ENCODE data around the gene FUT3. TPM values are rescaled to one million over a fixed set of nuclear protein-coding genes. Genes with fewer than 3 reads are reported as not detected.

FUT3 gene
- total RNA-seq, 2 donors from 2014 or later: not detected

Other genes with a start within 250 kb of the FUT3 start
- gene SAFB2, start 228.7 kb downstream of the FUT3 start, total RNA-seq: 10 to 100 TPM; 50.9 to 57.3 TPM
- gene SAFB, start 228.4 kb downstream of the FUT3 start, total RNA-seq: 10 to 100 TPM; 49.4 to 50.5 TPM
- gene MICOS13, start 170.9 kb downstream of the FUT3 start, total RNA-seq: 10 to 100 TPM; 54.1 to 54.4 TPM
- 1 to 10 TPM; 3.8 to 4.0 TPM for gene HSD11B1L, start 170.4 kb downstream of the FUT3 start, total RNA-seq
- gene RPL36, start 161.2 kb downstream of the FUT3 start, total RNA-seq: 100 to 1,000 TPM; 525 to 575 TPM
- 10 to 100 TPM; 34.8 to 40.4 TPM for gene LONP1, start 131.3 kb downstream of the FUT3 start, total RNA-seq
- not detected for gene CATSPERD, start 130.8 kb downstream of the FUT3 start, total RNA-seq
- 1 to 10 TPM in 1 of 2 donors, under 1 TPM in 1; 1.00 to 2.2 TPM for gene PRR22, start 66.7 kb downstream of the FUT3 start, total RNA-seq
- gene DUS3L, start 60.3 kb downstream of the FUT3 start, total RNA-seq: 10 to 100 TPM; 19.1 to 27.6 TPM
- gene NRTN, start 46.4 kb downstream of the FUT3 start, total RNA-seq: under 1 TPM in 1 of 2 donors, not detected in 1; 0.52 TPM
- not detected for gene FUT6, start 11.7 kb downstream of the FUT3 start, total RNA-seq
- gene FUT5, start 19.1 kb upstream of the FUT3 start, total RNA-seq: not detected
- gene NDUFA11, start 52.3 kb upstream of the FUT3 start, total RNA-seq: 100 to 1,000 TPM; 161 to 193 TPM
- 1 to 10 TPM; 2.4 to 5.0 TPM for gene VMAC, start 53.4 kb upstream of the FUT3 start, total RNA-seq
- gene CAPS, start 62.8 kb upstream of the FUT3 start, total RNA-seq: 1 to 10 TPM; 3.8 to 8.5 TPM
- gene RANBP3, start 126.7 kb upstream of the FUT3 start, total RNA-seq: 10 to 100 TPM; 48.3 to 55.4 TPM

All from posterior vena cava (tissue), 2 donors.